ENCODE data around the gene APOL2. TPM values are rescaled to one million over a fixed set of nuclear protein-coding genes. Genes with fewer than 3 reads are reported as not detected.
A peak's percentile ranks its signal among the peaks of the same experiment; 100 is the strongest.

Gene APOL2
- total RNA-seq, 2 experiments from 2014 or later: 77.0 to 85.4 TPM

- POLR2A ChIA-PET: no interaction called here
- Mint-ChIP-seq H3K27me3 (no peaks in the 10 kb centered on the region), H3K4me1 (peaks cover 15% of the 10 kb centered on the region), H3K36me3 (ENCODE audit: low read depth) (peaks cover 8% of the 10 kb centered on the region), H3K9me3 (peaks cover 11% of the 10 kb centered on the region), H3K4me3 (no peak overlapping the region), H3K27ac (no peak overlapping the region)
- DNase-seq: no peak
- CTCF ChIA-PET: no interaction called here
Observed at GRCh38 chr22:36247955-36248354, 8.6 kb upstream of the APOL2 start.

- H3K27ac Mint-ChIP-seq: no peak overlapping the region
- H3K27me3 Mint-ChIP-seq: peaks cover 3% of the 10 kb centered on the region
- no peak overlapping the region for H3K4me3 Mint-ChIP-seq
- H3K9me3 Mint-ChIP-seq: peaks cover 19% of the 10 kb centered on the region
- peaks cover 8% of the 10 kb centered on the region for H3K36me3 Mint-ChIP-seq (ENCODE audit: low read depth)
- no peak for DNase-seq
- ChIA-PET CTCF (no interaction called here), POLR2A (no interaction called here)
- H3K4me1 Mint-ChIP-seq: peaks cover 4% of the 10 kb centered on the region
Observed at GRCh38 chr22:36246718-36247117, 7.4 kb upstream of the APOL2 start.

GRCh38 chr22:36245805-36246356 lies 6.6 kb upstream of the APOL2 start:
- H3K27me3 Mint-ChIP-seq: peaks cover 3% of the 10 kb centered on the region
- ChIA-PET CTCF (no interaction called here), POLR2A (no interaction called here)
- no peak overlapping the region for H3K27ac Mint-ChIP-seq
- no peaks in the 10 kb centered on the region for H3K4me1 Mint-ChIP-seq
- H3K9me3 Mint-ChIP-seq: peaks cover 19% of the 10 kb centered on the region
- no peak overlapping the region for H3K4me3 Mint-ChIP-seq
- peaks cover 8% of the 10 kb centered on the region for H3K36me3 Mint-ChIP-seq (ENCODE audit: low read depth)
- no peak for DNase-seq

- CTCF ChIA-PET: interaction anchor here (1.5 to 8.5 kb wide), 2 partner anchors 9 to 226 kb away, joined by 4 to 53 read pairs; partner anchors contain the start of gene APOL1
- H3K27ac Mint-ChIP-seq: no peak overlapping the region
- H3K36me3 Mint-ChIP-seq (ENCODE audit: low read depth): peaks cover 8% of the 10 kb centered on the region
- H3K4me3 Mint-ChIP-seq: no peak overlapping the region
- peaks cover 3% of the 10 kb centered on the region for H3K27me3 Mint-ChIP-seq
- DNase-seq: no peak
- H3K4me1 Mint-ChIP-seq: peaks cover 6% of the 10 kb centered on the region
- peaks cover 19% of the 10 kb centered on the region for H3K9me3 Mint-ChIP-seq
- POLR2A ChIA-PET: no interaction called here
Observed at GRCh38 chr22:36244522-36245391, 5.4 kb upstream of the APOL2 start.

- ChIA-PET CTCF (interaction anchor here (1.5 to 8.5 kb wide), 2 partner anchors 10 to 227 kb away, joined by 4 to 53 read pairs; partner anchors contain the start of gene APOL1), POLR2A (no interaction called here)
- Mint-ChIP-seq H3K4me3 (no peak overlapping the region), H3K27ac (no peak overlapping the region), H3K36me3 (ENCODE audit: low read depth) (peaks cover 11% of the 10 kb centered on the region), H3K27me3 (peaks cover 3% of the 10 kb centered on the region), H3K4me1 (peaks cover 9% of the 10 kb centered on the region), H3K9me3 (peaks cover 16% of the 10 kb centered on the region)
- DNase-seq: no peak
Observed at GRCh38 chr22:36243986-36244385, 4.7 kb upstream of the APOL2 start.

- Mint-ChIP-seq H3K36me3 (ENCODE audit: low read depth) (peaks cover 53% of the 10 kb centered on the region), H3K9me3 (peaks cover 19% of the 10 kb centered on the region), H3K4me1 (peaks cover 49% of the 10 kb centered on the region), H3K27ac (peak overlapping the region; percentile 93), H3K4me3 (peak overlapping the region; percentile 90), H3K27me3 (peaks cover 3% of the 10 kb centered on the region)
- ChIA-PET POLR2A (interaction anchor here (0.6 to 1.3 kb wide), 2 partner anchors 12 to 15 kb away, joined by 5 to 7 read pairs; partner anchors contain the start of gene APOL1), CTCF (interaction anchor here (0.6 to 8.5 kb wide), 23 partner anchors 11 to 247 kb away, joined by 3 to 53 read pairs (median 4); partner anchors contain the start of genes APOL1 and TXN2)
- DNase-seq: no peak
Observed at GRCh38 chr22:36239150-36239400, 252 bp downstream of the APOL2 start.

GRCh38 chr22:36238373-36239149 lies 766 bp downstream of the APOL2 start:
- Mint-ChIP-seq H3K36me3 (ENCODE audit: low read depth) (peaks cover 57% of the 10 kb centered on the region), H3K27ac (peak overlapping the region; percentile 93)
- no peak for DNase-seq

GRCh38 chr22:36237462-36238372 lies 1.6 kb downstream of the APOL2 start:
- ChIA-PET POLR2A (interaction anchor here (0.7 kb wide), 1 partner anchor 78 kb away, joined by 3 read pairs; no protein-coding TSS in a partner anchor), CTCF (interaction anchor here (0.8 to 8.5 kb wide), 10 partner anchors 10 to 172 kb away, joined by 3 to 53 read pairs (median 5); partner anchors contain the start of gene APOL1)
- peak; percentile 44 for DNase-seq
- Mint-ChIP-seq H3K4me1 (peaks cover 56% of the 10 kb centered on the region), H3K27ac (peak overlapping the region; percentile 93), H3K4me3 (peak overlapping the region; percentile 90), H3K9me3 (peaks cover 15% of the 10 kb centered on the region), H3K27me3 (peaks cover 3% of the 10 kb centered on the region), H3K36me3 (ENCODE audit: low read depth) (peaks cover 63% of the 10 kb centered on the region)

More at GRCh38 chr22:36238373-36239149, 766 bp downstream of the APOL2 start:
- Mint-ChIP-seq H3K4me1 (peaks cover 53% of the 10 kb centered on the region), H3K27me3 (peaks cover 3% of the 10 kb centered on the region), H3K9me3 (peaks cover 19% of the 10 kb centered on the region), H3K4me3 (peak overlapping the region; percentile 90)
- ChIA-PET CTCF (interaction anchor here (0.6 to 8.5 kb wide), 26 partner anchors 11 to 248 kb away, joined by 3 to 53 read pairs (median 4); partner anchors contain the start of genes APOL1 and TXN2), POLR2A (interaction anchor here (0.6 to 1.3 kb wide), 2 partner anchors 11 to 15 kb away, joined by 5 to 7 read pairs; partner anchors contain the start of gene APOL1)

- ChIA-PET CTCF (interaction anchor here (0.7 to 8.5 kb wide), 8 partner anchors 10 to 171 kb away, joined by 3 to 53 read pairs (median 3); partner anchors contain the start of gene APOL1), POLR2A (interaction anchor here (0.6 kb wide), 1 partner anchor 14 kb away, joined by 5 read pairs; no protein-coding TSS in a partner anchor)
- DNase-seq: no peak
- H3K4me1 Mint-ChIP-seq: peaks cover 61% of the 10 kb centered on the region
- no peaks in the 10 kb centered on the region for H3K27me3 Mint-ChIP-seq
- H3K4me3 Mint-ChIP-seq: peak overlapping the region; percentile 90
- H3K36me3 Mint-ChIP-seq (ENCODE audit: low read depth): peaks cover 70% of the 10 kb centered on the region
- H3K9me3 Mint-ChIP-seq: peaks cover 9% of the 10 kb centered on the region
- peak overlapping the region; percentile 46 for H3K27ac Mint-ChIP-seq
Observed at GRCh38 chr22:36236388-36237319, 2.7 kb downstream of the APOL2 start.

- CTCF ChIA-PET: interaction anchor here (1.0 to 1.7 kb wide), 5 partner anchors 14 to 170 kb away, joined by 3 to 4 read pairs (median 3); no protein-coding TSS in a partner anchor
- H3K27me3 Mint-ChIP-seq: no peaks in the 10 kb centered on the region
- H3K4me1 Mint-ChIP-seq: peaks cover 63% of the 10 kb centered on the region
- peaks cover 9% of the 10 kb centered on the region for H3K9me3 Mint-ChIP-seq
- DNase-seq: no peak
- H3K36me3 Mint-ChIP-seq (ENCODE audit: low read depth): peaks cover 80% of the 10 kb centered on the region
- POLR2A ChIA-PET: no interaction called here
- peak overlapping the region; percentile 41 for H3K4me3 Mint-ChIP-seq
- H3K27ac Mint-ChIP-seq: peak overlapping the region; percentile 46
Observed at GRCh38 chr22:36235585-36235984, 3.7 kb downstream of the APOL2 start.

- peaks cover 59% of the 10 kb centered on the region for H3K4me1 Mint-ChIP-seq
- ChIA-PET CTCF (interaction anchor here (1.0 kb wide), 1 partner anchor 43 kb away, joined by 3 read pairs; no protein-coding TSS in a partner anchor), POLR2A (no interaction called here)
- peaks cover 85% of the 10 kb centered on the region for H3K36me3 Mint-ChIP-seq (ENCODE audit: low read depth)
- H3K27me3 Mint-ChIP-seq: no peaks in the 10 kb centered on the region
- no peak for DNase-seq
- H3K4me3 Mint-ChIP-seq: no peak overlapping the region
- peak overlapping the region; percentile 71 for H3K27ac Mint-ChIP-seq
- peaks cover 9% of the 10 kb centered on the region for H3K9me3 Mint-ChIP-seq
Observed at GRCh38 chr22:36234919-36235318, 4.4 kb downstream of the APOL2 start.

All from activated CD4-positive, alpha-beta T cell treated with anti-CD3 and anti-CD28 coated beads, Interleukin-2, amount 10 ng/mL, durations not matched to agents 7 days and 5 days (primary cell).